Karpas-422 (cell line): ENCODE measurements around the gene SPAG7. TPM values are rescaled to one million over a fixed set of nuclear protein-coding genes. Genes with fewer than 3 reads are reported as not detected.

Experiments
- DNase-seq: peaks from one replicate; pipeline ENCODE4 v3.0.0-alpha.2; 2015
- H2AFZ ChIP-seq: fragments of 200-600 bp; sonication (generic); 2 replicates; pipeline ENCODE4 v1.6.1; 2014; ENCODE audit warnings: antibody characterized with exemption, low read length, mixed read lengths
- H3K27ac ChIP-seq: fragments of 200-600 bp; sonication (generic); 2 replicates; pipeline ENCODE4 v1.5.1; 2014; ENCODE audit warnings: mild to moderate bottlenecking, low read length, moderate library complexity
- H3K27me3 ChIP-seq: fragments of 200-600 bp; sonication (generic); 2 replicates; pipeline ENCODE4 v1.6.1; 2014; ENCODE audit warnings: low read length, mixed read lengths
- H3K36me3 ChIP-seq: fragments of 200-600 bp; sonication (generic); 2 replicates; pipeline ENCODE4 v1.6.1; 2014; ENCODE audit warnings: low read length, mixed read lengths; ENCODE audit not compliant: insufficient read depth
- H3K4me1 ChIP-seq: fragments of 200-600 bp; sonication (generic); 2 replicates; pipeline ENCODE4 v1.6.1; 2014; ENCODE audit warnings: mild to moderate bottlenecking, low read length, mixed read lengths
- H3K4me2 ChIP-seq: fragments of 200-600 bp; sonication (generic); 2 replicates; pipeline ENCODE4 v1.6.1; 2014; ENCODE audit warnings: low read length, low read depth, mild to moderate bottlenecking; ENCODE audit not compliant: poor library complexity, severe bottlenecking
- H3K4me3 ChIP-seq: fragments of 200-600 bp; sonication (generic); 2 replicates; pipeline ENCODE4 v1.5.1; 2014; ENCODE audit warnings: mild to moderate bottlenecking, antibody characterized with exemption, low read length, mixed read lengths
- H3K79me2 ChIP-seq: fragments of 200-600 bp; sonication (generic); 2 replicates; pipeline ENCODE4 v1.6.1; 2014; ENCODE audit warnings: mild to moderate bottlenecking, low read length, mixed read lengths
- H3K9ac ChIP-seq: fragments of 200-600 bp; sonication (generic); 2 replicates; pipeline ENCODE4 v1.6.0; 2014; ENCODE audit warnings: low read length
- H3K9me2 ChIP-seq: fragments of 200-600 bp; sonication (generic), shearing (Covaris generic); replicated peaks from 2 replicates; pipeline ENCODE4 v1.6.0; 2014; ENCODE audit warnings: mild to moderate bottlenecking, low read length, moderate library complexity; ENCODE audit not compliant: insufficient read depth
- H3K9me3 ChIP-seq: fragments of 300-700, 200-600 bp; sonication (generic); 2 replicates; pipeline ENCODE4 v1.6.1; 2014; ENCODE audit warnings: low read length, mixed read lengths
- H4K20me1 ChIP-seq: fragments of 200-600 bp; sonication (generic); 2 replicates; pipeline ENCODE4 v1.6.1; 2014; ENCODE audit warnings: mild to moderate bottlenecking, antibody characterized with exemption, low read length, low read depth; ENCODE audit not compliant: insufficient read depth
- total RNA-seq: library from RNA; depleted of rRNA; stranded (reverse); fragments of >200 nt; shearing (Covaris generic); gene quantifications from 2 replicates; pipeline ENCODE4 v1.2.3, GENCODE V29; 2014; ENCODE audit warnings: low replicate concordance; rRNA removed

The SPAG7 gene
- 24.6 and 40.7 TPM in 2 replicates for total RNA-seq

GRCh38 chr17:4967539-4968485 lies at the start of gene SPAG7:
Gene SPAG7, minus strand, starts transcription at chr17:4967817. Its CDS starts 13 bp downstream, at chr17:4967804.
- no peaks in the 10 kb centered on the region for H3K9me3 ChIP-seq
- H4K20me1 ChIP-seq: no peaks in the 10 kb centered on the region
- H3K9ac ChIP-seq: peak within 1 kb of the TSS; percentile 84
- H3K79me2 ChIP-seq: peaks cover 14% of the 10 kb centered on the region
- no peaks in the 10 kb centered on the region for H3K9me2 ChIP-seq
- peak within 1 kb of the TSS; percentile 65; the same call in 1 of the 2 replicates for H2AFZ ChIP-seq
- DNase-seq: peak; percentile 98
- peak within 1 kb of the TSS; percentile 74 for H3K27ac ChIP-seq
- H3K4me2 ChIP-seq: peak within 1 kb of the TSS; percentile 82
- peaks cover 24% of the 10 kb centered on the region for H3K4me1 ChIP-seq
- peak within 1 kb of the TSS; percentile 71 for H3K4me3 ChIP-seq
- H3K36me3 ChIP-seq: peaks cover 5% of the 10 kb centered on the region; the same call in 1 of the 2 replicates
- H3K27me3 ChIP-seq: no peaks in the 10 kb centered on the region

- H3K79me2 ChIP-seq: no peaks in the 10 kb centered on the region
- H3K9me2 ChIP-seq: no peaks in the 10 kb centered on the region
- H3K4me1 ChIP-seq: peaks cover 21% of the 10 kb centered on the region
- no peaks in the 10 kb centered on the region for H4K20me1 ChIP-seq
- no peak overlapping the region for H2AFZ ChIP-seq
- no peak for DNase-seq
- H3K4me3 ChIP-seq: no peak overlapping the region
- no peaks in the 10 kb centered on the region for H3K9me3 ChIP-seq
- H3K4me2 ChIP-seq: no peak overlapping the region
- 0 out of 2 replicates have a peak, but pooled peaks cover 3% of the 10 kb centered on the region for H3K36me3 ChIP-seq
- no peaks in the 10 kb centered on the region for H3K27me3 ChIP-seq
- no peak overlapping the region for H3K27ac ChIP-seq
- no peak overlapping the region for H3K9ac ChIP-seq
Measured at GRCh38 chr17:5014357-5014756, 46.7 kb upstream of the SPAG7 start.

- Histone ChIP-seq H3K4me3 (no peak overlapping the region), H3K4me1 (peaks cover 11% of the 10 kb centered on the region), H3K79me2 (no peaks in the 10 kb centered on the region), H3K4me2 (no peak overlapping the region), H4K20me1 (no peaks in the 10 kb centered on the region), H3K27me3 (no peaks in the 10 kb centered on the region), H3K9me3 (no peaks in the 10 kb centered on the region), H3K9ac (no peak overlapping the region), H3K27ac (no peak overlapping the region), H3K9me2 (no peaks in the 10 kb centered on the region), H3K36me3 (peaks cover 7% of the 10 kb centered on the region), H2AFZ (no peak overlapping the region)
- DNase-seq: no peak
Measured at GRCh38 chr17:5011928-5012327, 44.3 kb upstream of the SPAG7 start.

DNA sequence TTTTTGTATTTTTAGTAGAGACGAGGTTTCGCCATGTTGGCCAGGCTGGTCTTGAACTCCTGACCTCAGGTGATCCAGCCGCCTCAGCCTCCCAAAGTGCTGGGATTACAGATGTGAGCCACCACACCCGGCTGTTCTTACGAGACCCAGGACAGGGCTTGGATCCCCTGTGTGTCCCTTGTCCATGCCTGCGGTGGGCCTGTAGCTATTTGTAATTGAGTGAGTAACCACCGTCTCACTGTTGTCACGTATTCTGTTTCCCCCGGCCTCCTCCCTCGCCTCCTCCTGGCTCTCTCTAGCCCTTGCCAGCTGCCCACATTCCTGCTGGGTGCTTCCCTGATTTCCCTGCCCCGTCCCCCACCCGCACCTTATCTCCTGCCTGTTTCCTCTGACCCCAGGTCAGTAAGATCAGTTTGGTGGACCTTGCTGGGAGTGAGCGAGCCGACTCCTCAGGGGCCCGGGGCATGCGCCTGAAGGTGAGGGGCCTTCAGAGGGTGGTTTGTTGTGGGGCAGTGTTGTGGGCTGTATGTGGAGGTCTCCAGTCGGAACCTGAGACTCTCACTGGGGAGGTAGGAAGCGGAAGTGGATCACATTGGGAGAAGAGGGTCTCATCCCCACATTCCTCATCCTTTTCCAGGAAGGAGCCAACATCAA lies 35.7 kb upstream of the SPAG7 start:
- H3K9me3 ChIP-seq: no peaks in the 10 kb centered on the region
- no peak overlapping the region for H3K4me3 ChIP-seq
- no peak overlapping the region for H2AFZ ChIP-seq
- no peak overlapping the region for H3K27ac ChIP-seq
- no peaks in the 10 kb centered on the region for H3K9me2 ChIP-seq
- peaks cover 12% of the 10 kb centered on the region for H3K4me1 ChIP-seq
- H4K20me1 ChIP-seq: no peaks in the 10 kb centered on the region
- no peak overlapping the region for H3K9ac ChIP-seq
- peaks cover 12% of the 10 kb centered on the region for H3K36me3 ChIP-seq
- no peak overlapping the region for H3K4me2 ChIP-seq
- H3K27me3 ChIP-seq: no peaks in the 10 kb centered on the region
- no peak for DNase-seq
- H3K79me2 ChIP-seq: peaks cover 16% of the 10 kb centered on the region

- Histone ChIP-seq H3K27ac (no peak overlapping the region), H3K9me3 (no peaks in the 10 kb centered on the region), H3K27me3 (no peaks in the 10 kb centered on the region), H3K9ac (no peak overlapping the region), H2AFZ (no peak overlapping the region), H3K79me2 (peaks cover 21% of the 10 kb centered on the region), H3K4me3 (no peak overlapping the region), H4K20me1 (no peaks in the 10 kb centered on the region), H3K4me2 (no peak overlapping the region), H3K36me3 (peaks cover 7% of the 10 kb centered on the region; the same call in 1 of the 2 replicates), H3K4me1 (peaks cover 13% of the 10 kb centered on the region), H3K9me2 (no peaks in the 10 kb centered on the region)
- no peak for DNase-seq
Measured at GRCh38 chr17:5002121-5002788, 34.6 kb upstream of the SPAG7 start.

- H3K79me2 ChIP-seq: peaks cover 21% of the 10 kb centered on the region
- H3K9ac ChIP-seq: no peak overlapping the region
- H3K9me3 ChIP-seq: no peaks in the 10 kb centered on the region
- DNase-seq: no peak
- H3K4me1 ChIP-seq: peaks cover 18% of the 10 kb centered on the region
- no peak overlapping the region for H3K27ac ChIP-seq
- H4K20me1 ChIP-seq: no peaks in the 10 kb centered on the region
- no peak overlapping the region for H3K4me3 ChIP-seq
- H3K9me2 ChIP-seq: no peaks in the 10 kb centered on the region
- no peaks in the 10 kb centered on the region for H3K27me3 ChIP-seq
- H2AFZ ChIP-seq: no peak overlapping the region
- peaks cover 7% of the 10 kb centered on the region; the same call in 1 of the 2 replicates for H3K36me3 ChIP-seq
- no peak overlapping the region for H3K4me2 ChIP-seq
Measured at GRCh38 chr17:5000237-5000639, 32.6 kb upstream of the SPAG7 start.

DNA sequence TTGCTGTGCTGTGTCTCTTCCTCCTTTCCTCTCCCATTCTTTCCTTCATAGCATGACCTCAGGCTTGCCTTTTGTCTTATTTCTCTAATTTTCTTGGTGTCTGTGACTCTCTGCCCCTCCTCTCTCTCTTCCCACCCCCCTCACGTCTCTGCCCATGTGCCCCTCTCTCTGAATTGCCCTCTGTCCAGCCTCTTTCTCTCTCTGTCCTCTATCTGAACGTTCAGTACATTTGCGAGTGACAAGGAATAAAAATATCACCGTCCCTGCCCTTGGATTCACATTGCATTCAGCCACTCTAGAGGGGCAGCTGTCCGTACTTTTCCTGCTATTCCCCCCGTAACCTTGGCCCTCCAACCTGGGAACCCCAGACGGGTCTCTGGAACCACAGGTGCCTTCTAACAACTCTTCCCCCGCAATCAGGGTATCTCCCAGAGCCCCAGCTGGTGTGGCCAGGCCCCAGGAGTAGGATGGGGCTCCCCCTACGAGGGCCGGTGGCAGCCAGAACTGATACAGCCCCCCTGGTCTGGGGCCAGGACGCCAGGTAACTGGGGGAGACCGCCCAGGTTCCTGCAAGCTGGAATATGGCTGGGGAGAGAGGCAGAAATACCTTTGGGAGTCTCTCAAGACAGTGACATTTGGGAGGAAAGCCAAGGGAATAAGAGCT lies 31.9 kb upstream of the SPAG7 start:
- Histone ChIP-seq H2AFZ (no peak overlapping the region), H3K4me3 (peak overlapping the region; percentile 78), H3K9ac (peak overlapping the region; percentile 92), H4K20me1 (no peaks in the 10 kb centered on the region), H3K9me2 (no peaks in the 10 kb centered on the region), H3K4me2 (peak overlapping the region; percentile 86), H3K27me3 (no peaks in the 10 kb centered on the region), H3K9me3 (no peaks in the 10 kb centered on the region), H3K27ac (peak overlapping the region; percentile 37; the same call in 1 of the 2 replicates), H3K4me1 (peaks cover 18% of the 10 kb centered on the region), H3K36me3 (peaks cover 7% of the 10 kb centered on the region; the same call in 1 of the 2 replicates), H3K79me2 (peaks cover 21% of the 10 kb centered on the region)
- DNase-seq: no peak
